Gastroesophageal sphincter (tissue), 3 donors: Measurements from ENCODE around the gene COMTD1.

Source experiments
- EP300 ChIP-seq: sonication (generic); formaldehyde crosslinking; IDR thresholded peaks from one replicate; pipeline ENCODE4 v1.6.1; 2017; ENCODE audit warnings: antibody characterized with exemption, mild to moderate bottlenecking
- TF ChIP-seq, protein P1 (sequence below), 4 experiments: fragments of 200-600 bp in 2 of 4; fragments of 450-650 bp in 2 of 4; sonication (generic) in 1 of 4; IDR thresholded peaks; one replicate each; pipeline ENCODE4 v1.5.1; 2017 to 2019; ENCODE audit warnings: antibody characterized with exemption in 4 of 4, mild to moderate bottlenecking in 2 of 4, moderate library complexity in 2 of 4

DNA sequence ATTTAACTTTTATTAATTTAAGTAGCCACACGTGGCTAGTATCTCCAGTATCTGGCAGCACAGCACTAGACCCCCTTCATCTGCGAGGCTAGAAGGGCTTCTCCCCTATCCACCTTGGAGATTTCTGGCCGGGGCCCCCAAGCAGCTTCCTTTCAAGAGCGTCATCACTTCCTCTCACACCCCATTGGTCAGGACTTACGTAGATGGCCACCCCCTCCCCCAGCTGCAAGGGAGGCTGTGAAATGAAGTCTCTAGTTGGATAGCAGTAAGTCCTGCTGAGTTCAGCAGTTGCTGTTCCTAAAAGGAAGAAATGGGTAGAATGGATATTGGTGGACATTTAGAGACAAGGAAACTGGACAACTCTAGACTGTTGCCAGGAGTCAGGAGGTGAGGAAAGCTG is 33.8 kb upstream of the COMTD1 start:
- TF ChIP-seq, protein P1, sequence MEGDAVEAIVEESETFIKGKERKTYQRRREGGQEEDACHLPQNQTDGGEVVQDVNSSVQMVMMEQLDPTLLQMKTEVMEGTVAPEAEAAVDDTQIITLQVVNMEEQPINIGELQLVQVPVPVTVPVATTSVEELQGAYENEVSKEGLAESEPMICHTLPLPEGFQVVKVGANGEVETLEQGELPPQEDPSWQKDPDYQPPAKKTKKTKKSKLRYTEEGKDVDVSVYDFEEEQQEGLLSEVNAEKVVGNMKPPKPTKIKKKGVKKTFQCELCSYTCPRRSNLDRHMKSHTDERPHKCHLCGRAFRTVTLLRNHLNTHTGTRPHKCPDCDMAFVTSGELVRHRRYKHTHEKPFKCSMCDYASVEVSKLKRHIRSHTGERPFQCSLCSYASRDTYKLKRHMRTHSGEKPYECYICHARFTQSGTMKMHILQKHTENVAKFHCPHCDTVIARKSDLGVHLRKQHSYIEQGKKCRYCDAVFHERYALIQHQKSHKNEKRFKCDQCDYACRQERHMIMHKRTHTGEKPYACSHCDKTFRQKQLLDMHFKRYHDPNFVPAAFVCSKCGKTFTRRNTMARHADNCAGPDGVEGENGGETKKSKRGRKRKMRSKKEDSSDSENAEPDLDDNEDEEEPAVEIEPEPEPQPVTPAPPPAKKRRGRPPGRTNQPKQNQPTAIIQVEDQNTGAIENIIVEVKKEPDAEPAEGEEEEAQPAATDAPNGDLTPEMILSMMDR (IDR thresholded peaks at IDR 0.05) = no peak
- no peak for TF ChIP-seq EP300
